Measurements from ENCODE around the gene TRMT44.

Gene TRMT44

DNA sequence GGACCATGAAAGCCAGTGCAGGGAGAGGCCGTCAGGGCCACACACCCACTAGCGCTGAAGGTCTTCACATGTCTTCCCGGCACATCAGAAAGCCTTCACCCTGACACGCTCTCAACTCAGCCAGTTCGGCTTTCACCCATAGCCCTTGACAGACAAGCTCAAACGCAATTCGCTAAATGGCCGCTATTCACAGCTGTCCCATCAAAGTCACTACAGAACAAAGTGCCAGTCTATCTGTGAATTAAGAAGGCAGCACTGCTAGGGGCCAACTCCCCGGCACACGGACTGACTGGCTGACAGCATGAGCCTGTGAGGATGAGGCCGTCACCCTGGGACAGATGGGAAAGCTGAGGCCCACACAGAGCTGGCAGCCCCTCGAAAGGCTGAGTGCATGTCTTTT is 45.8 kb upstream of the TRMT44 start:
- ATAC-seq (ENCODE audit: insufficient read depth, low read depth) (no peak), DNase-seq (no peak)
- H3K9me3 ChIP-seq (ENCODE audit: insufficient read depth, low read length, severe bottlenecking) = no peaks in the 10 kb centered on the region
- no peaks in the 10 kb centered on the region for H3K27me3 ChIP-seq (ENCODE audit: insufficient read depth, low read length, poor library complexity)
- no peak overlapping the region for H3K9ac ChIP-seq (ENCODE audit: low read depth, low read length)
- TF ChIP-seq, protein P1, sequence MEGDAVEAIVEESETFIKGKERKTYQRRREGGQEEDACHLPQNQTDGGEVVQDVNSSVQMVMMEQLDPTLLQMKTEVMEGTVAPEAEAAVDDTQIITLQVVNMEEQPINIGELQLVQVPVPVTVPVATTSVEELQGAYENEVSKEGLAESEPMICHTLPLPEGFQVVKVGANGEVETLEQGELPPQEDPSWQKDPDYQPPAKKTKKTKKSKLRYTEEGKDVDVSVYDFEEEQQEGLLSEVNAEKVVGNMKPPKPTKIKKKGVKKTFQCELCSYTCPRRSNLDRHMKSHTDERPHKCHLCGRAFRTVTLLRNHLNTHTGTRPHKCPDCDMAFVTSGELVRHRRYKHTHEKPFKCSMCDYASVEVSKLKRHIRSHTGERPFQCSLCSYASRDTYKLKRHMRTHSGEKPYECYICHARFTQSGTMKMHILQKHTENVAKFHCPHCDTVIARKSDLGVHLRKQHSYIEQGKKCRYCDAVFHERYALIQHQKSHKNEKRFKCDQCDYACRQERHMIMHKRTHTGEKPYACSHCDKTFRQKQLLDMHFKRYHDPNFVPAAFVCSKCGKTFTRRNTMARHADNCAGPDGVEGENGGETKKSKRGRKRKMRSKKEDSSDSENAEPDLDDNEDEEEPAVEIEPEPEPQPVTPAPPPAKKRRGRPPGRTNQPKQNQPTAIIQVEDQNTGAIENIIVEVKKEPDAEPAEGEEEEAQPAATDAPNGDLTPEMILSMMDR (IDR thresholded peaks at IDR 0.05; ENCODE audit: borderline replicate concordance, extremely low read depth, low read length, poor library complexity, severe bottlenecking) = no peak
- no peak for TF ChIP-seq EZH2 (IDR thresholded peaks at IDR 0.05; ENCODE audit: borderline replicate concordance, low read depth, low read length, severe bottlenecking)
- H3K4me2 ChIP-seq (ENCODE audit: insufficient read depth, low read length) = no peak overlapping the region
- no peaks in the 10 kb centered on the region for H3K79me2 ChIP-seq (ENCODE audit: insufficient read depth, low read length)
- no peak overlapping the region for H3K27ac ChIP-seq (ENCODE audit: low read length)
- no peaks in the 10 kb centered on the region; the same call in 1 of the 2 replicates for H4K20me1 ChIP-seq (ENCODE audit: insufficient read depth, low read length)
- no peaks in the 10 kb centered on the region for H3K4me1 ChIP-seq (ENCODE audit: insufficient read depth, low read length)
- H3K36me3 ChIP-seq (ENCODE audit: insufficient read depth, low read length) = peaks cover 11% of the 10 kb centered on the region; the same call in 1 of the 2 replicates
- H3K4me3 ChIP-seq (ENCODE audit: low read depth in 1 of 2, low read length in 2 of 2) = no peak overlapping the region
- no peak overlapping the region for H2AFZ ChIP-seq (ENCODE audit: low read depth, low read length)

DNA sequence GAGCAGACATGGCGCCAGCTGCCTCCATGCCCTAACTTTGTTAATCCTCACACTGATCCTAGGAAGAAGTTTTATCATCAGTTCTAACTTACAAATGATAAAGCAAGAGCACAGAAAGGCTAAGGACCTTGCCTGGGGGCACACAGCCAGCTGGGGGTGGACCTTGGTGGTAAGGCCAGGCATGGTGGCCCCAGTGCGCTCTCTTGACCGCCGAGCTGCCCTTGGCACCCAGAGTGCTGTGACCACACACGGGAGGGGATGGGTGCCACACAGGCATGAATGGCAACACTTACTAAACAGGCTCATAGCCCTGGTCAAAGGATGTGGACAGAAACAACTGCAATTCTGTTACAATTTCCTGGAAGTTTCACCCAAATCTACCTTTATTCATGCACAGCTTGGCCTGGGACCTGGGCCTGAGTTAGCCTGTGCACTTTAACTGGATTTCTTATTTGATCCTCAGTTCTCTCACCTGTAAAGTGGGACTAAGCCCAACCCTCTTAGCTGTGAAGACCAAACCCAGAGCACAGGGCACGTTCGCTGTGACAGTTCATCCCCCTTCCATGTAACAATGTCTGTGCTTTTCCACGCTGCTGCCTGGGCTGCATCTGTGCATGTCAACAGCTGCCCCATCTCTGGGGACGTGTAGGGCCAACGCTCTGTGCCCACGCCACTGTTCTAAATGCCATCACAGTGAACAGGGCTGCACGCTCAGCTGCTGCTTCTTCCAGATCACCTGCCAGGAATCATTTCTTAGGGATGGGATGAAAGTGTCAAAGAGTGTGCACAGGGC is 44.9 kb upstream of the TRMT44 start:
- no peak overlapping the region for H2AFZ ChIP-seq (ENCODE audit: low read depth, low read length)
- no peaks in the 10 kb centered on the region for H3K27me3 ChIP-seq (ENCODE audit: insufficient read depth, low read length, poor library complexity)
- no peak overlapping the region for H3K4me3 ChIP-seq (ENCODE audit: low read depth in 1 of 2, low read length in 2 of 2)
- no peak overlapping the region for H3K27ac ChIP-seq (ENCODE audit: low read length)
- no peak overlapping the region for H3K4me2 ChIP-seq (ENCODE audit: insufficient read depth, low read length)
- H3K9me3 ChIP-seq (ENCODE audit: insufficient read depth, low read length, severe bottlenecking) = no peaks in the 10 kb centered on the region
- ATAC-seq (ENCODE audit: insufficient read depth, low read depth) (no peak), DNase-seq (no peak)
- H3K4me1 ChIP-seq (ENCODE audit: insufficient read depth, low read length) = no peaks in the 10 kb centered on the region
- no peaks in the 10 kb centered on the region for H3K79me2 ChIP-seq (ENCODE audit: insufficient read depth, low read length)
- no peak overlapping the region for H3K9ac ChIP-seq (ENCODE audit: low read depth, low read length)
- peaks cover 9% of the 10 kb centered on the region; the same call in 1 of the 2 replicates for H3K36me3 ChIP-seq (ENCODE audit: insufficient read depth, low read length)
- no peaks in the 10 kb centered on the region; the same call in 1 of the 2 replicates for H4K20me1 ChIP-seq (ENCODE audit: insufficient read depth, low read length)
- TF ChIP-seq EZH2 (IDR thresholded peaks at IDR 0.05; ENCODE audit: borderline replicate concordance, low read depth, low read length, severe bottlenecking) = no peak
- TF ChIP-seq, protein P1 (IDR thresholded peaks at IDR 0.05; ENCODE audit: borderline replicate concordance, extremely low read depth, low read length, poor library complexity, severe bottlenecking) = no peak

- ATAC-seq (ENCODE audit: insufficient read depth, low read depth) = no peak
- Histone ChIP-seq H4K20me1 (ENCODE audit: insufficient read depth, low read length) (peaks cover 2% of the 10 kb centered on the region; the same call in 1 of the 2 replicates), H3K36me3 (ENCODE audit: insufficient read depth, low read length) (peaks cover 9% of the 10 kb centered on the region; the same call in 1 of the 2 replicates), H3K9me3 (ENCODE audit: insufficient read depth, low read length, severe bottlenecking) (no peaks in the 10 kb centered on the region), H3K27ac (ENCODE audit: low read length) (no peak overlapping the region), H3K4me1 (ENCODE audit: insufficient read depth, low read length) (no peaks in the 10 kb centered on the region), H3K79me2 (ENCODE audit: insufficient read depth, low read length) (no peaks in the 10 kb centered on the region), H3K4me3 (ENCODE audit: low read depth in 1 of 2, low read length in 2 of 2) (no peak overlapping the region), H3K4me2 (ENCODE audit: insufficient read depth, low read length) (no peak overlapping the region), H2AFZ (ENCODE audit: low read depth, low read length) (no peak overlapping the region), H3K27me3 (ENCODE audit: insufficient read depth, low read length, poor library complexity) (no peaks in the 10 kb centered on the region), H3K9ac (ENCODE audit: low read depth, low read length) (no peak overlapping the region)
- DNase-seq = no peak
- TF ChIP-seq, protein P1 (IDR thresholded peaks at IDR 0.05; ENCODE audit: borderline replicate concordance, extremely low read depth, low read length, poor library complexity, severe bottlenecking) = no peak
- TF ChIP-seq EZH2 (IDR thresholded peaks at IDR 0.05; ENCODE audit: borderline replicate concordance, low read depth, low read length, severe bottlenecking) = no peak
These were observed 43.7 kb upstream of the TRMT44 start for GRCh38 chr4:8396762-8397406.
